ENCODE data around the gene CD22.

Gene CD22

DNA sequence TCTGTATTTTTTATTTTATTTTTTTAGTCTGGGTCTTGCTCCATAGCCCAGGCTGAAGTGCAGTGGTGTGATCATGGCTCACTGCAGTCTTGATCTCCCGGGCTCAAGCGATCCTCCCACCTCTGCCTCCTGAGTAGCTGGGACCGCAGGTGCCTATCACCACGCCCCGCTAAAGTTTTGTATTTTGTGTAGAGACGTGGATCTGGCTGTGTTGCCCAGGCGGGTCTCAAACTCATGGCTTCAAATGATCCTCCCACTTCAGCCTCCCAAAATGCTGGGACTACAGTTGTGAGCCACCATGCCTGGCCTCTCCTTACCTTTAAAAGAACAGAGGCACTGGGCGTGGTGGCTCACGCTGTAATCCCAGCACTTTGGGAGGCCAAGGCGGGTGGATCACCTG is 41.3 kb upstream of the CD22 start:
- H3K4me3 ChIP-seq (ENCODE audit: insufficient read depth, low read length, poor library complexity, severe bottlenecking) = no peak overlapping the region
- no peaks in the 10 kb centered on the region for H3F3A ChIP-seq (ENCODE audit: insufficient read depth)
- no peaks in the 10 kb centered on the region for H3K9me2 ChIP-seq (replicated peaks; ENCODE audit: insufficient read depth, low read length)
- no peaks in the 10 kb centered on the region for H3K27me3 ChIP-seq (ENCODE audit: low read length)
- H2AFZ ChIP-seq (ENCODE audit: low read depth, low read length, severe bottlenecking) = no peak overlapping the region
- TF ChIP-seq, protein P1, sequence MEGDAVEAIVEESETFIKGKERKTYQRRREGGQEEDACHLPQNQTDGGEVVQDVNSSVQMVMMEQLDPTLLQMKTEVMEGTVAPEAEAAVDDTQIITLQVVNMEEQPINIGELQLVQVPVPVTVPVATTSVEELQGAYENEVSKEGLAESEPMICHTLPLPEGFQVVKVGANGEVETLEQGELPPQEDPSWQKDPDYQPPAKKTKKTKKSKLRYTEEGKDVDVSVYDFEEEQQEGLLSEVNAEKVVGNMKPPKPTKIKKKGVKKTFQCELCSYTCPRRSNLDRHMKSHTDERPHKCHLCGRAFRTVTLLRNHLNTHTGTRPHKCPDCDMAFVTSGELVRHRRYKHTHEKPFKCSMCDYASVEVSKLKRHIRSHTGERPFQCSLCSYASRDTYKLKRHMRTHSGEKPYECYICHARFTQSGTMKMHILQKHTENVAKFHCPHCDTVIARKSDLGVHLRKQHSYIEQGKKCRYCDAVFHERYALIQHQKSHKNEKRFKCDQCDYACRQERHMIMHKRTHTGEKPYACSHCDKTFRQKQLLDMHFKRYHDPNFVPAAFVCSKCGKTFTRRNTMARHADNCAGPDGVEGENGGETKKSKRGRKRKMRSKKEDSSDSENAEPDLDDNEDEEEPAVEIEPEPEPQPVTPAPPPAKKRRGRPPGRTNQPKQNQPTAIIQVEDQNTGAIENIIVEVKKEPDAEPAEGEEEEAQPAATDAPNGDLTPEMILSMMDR (IDR thresholded peaks at IDR 0.05; ENCODE audit: insufficient read depth, low read length, poor library complexity, severe bottlenecking) = no peak
- no peak for TF ChIP-seq EZH2phosphoT487 (conservative IDR thresholded peaks at IDR 0.05; ENCODE audit: low read length)
- H4K20me1 ChIP-seq (ENCODE audit: low read depth, low read length) = no peaks in the 10 kb centered on the region
- no peak overlapping the region for H3K27ac ChIP-seq (ENCODE audit: low read depth, low read length)
- H3K4me2 ChIP-seq (ENCODE audit: low read depth, low read length, poor library complexity, severe bottlenecking) = no peak overlapping the region
- no peaks in the 10 kb centered on the region for H3K9me3 ChIP-seq (ENCODE audit: insufficient read depth, low read length)
- no peaks in the 10 kb centered on the region for H3K36me3 ChIP-seq (ENCODE audit: low read length)
- H3K79me2 ChIP-seq (ENCODE audit: insufficient read depth, low read length) = no peaks in the 10 kb centered on the region
- no peak overlapping the region for H3K9ac ChIP-seq (ENCODE audit: low read length)

DNA sequence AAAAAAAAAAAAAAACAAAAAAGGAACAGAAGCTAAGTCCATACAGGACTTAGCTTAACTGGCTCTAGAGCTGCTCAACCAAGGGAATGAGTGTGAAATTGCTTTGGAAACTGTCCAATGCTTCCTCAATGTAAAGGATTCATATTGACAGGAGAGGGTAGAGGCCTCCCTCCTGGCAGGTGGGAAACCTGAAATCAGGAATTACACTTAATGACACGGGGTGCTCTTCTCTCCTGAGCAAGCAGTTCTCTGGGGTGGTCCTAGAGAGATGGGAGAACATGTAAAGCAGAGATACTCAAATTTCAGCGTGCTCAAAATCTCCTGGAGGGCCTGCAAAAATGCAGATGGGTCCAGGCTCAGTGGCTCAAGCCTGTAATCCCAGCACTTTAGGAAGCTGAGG is 40.7 kb upstream of the CD22 start:
- Histone ChIP-seq H3K9me2 (replicated peaks; ENCODE audit: insufficient read depth, low read length) (no peaks in the 10 kb centered on the region), H3K9me3 (ENCODE audit: insufficient read depth, low read length) (no peaks in the 10 kb centered on the region), H3K27me3 (ENCODE audit: low read length) (no peaks in the 10 kb centered on the region), H3K4me3 (ENCODE audit: insufficient read depth, low read length, poor library complexity, severe bottlenecking) (no peak overlapping the region), H3F3A (ENCODE audit: insufficient read depth) (no peaks in the 10 kb centered on the region), H4K20me1 (ENCODE audit: low read depth, low read length) (no peaks in the 10 kb centered on the region), H3K79me2 (ENCODE audit: insufficient read depth, low read length) (no peaks in the 10 kb centered on the region), H3K4me2 (ENCODE audit: low read depth, low read length, poor library complexity, severe bottlenecking) (no peak overlapping the region), H3K9ac (ENCODE audit: low read length) (no peak overlapping the region), H3K27ac (ENCODE audit: low read depth, low read length) (no peak overlapping the region), H3K36me3 (ENCODE audit: low read length) (no peaks in the 10 kb centered on the region), H2AFZ (ENCODE audit: low read depth, low read length, severe bottlenecking) (no peak overlapping the region)
- TF ChIP-seq, protein P1 (IDR thresholded peaks at IDR 0.05; ENCODE audit: insufficient read depth, low read length, poor library complexity, severe bottlenecking) = no peak
- TF ChIP-seq EZH2phosphoT487 (conservative IDR thresholded peaks at IDR 0.05; ENCODE audit: low read length) = no peak

DNA sequence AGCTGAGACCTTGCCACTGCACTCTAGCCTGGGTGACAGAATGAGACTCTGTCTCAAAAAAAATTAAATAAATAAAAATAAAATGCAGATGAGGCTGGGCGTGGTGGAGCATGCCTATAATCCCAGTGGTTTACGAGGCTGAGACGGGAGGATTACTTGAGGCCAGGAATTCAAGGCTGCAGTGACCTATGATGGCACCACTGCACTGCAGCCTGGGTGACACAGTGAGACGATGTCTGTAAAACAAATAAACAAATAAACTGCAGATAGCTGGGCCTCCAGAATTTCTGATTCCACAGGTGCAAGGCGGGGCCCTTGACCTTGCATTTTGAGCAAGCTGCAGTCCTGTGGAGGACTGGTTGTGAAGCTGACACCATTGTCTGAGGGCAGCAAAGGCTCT is 40.1 kb upstream of the CD22 start:
- no peaks in the 10 kb centered on the region for H3K9me3 ChIP-seq (ENCODE audit: insufficient read depth, low read length)
- H3K9me2 ChIP-seq (replicated peaks; ENCODE audit: insufficient read depth, low read length) = no peaks in the 10 kb centered on the region
- H2AFZ ChIP-seq (ENCODE audit: low read depth, low read length, severe bottlenecking) = no peak overlapping the region
- H3K4me2 ChIP-seq (ENCODE audit: low read depth, low read length, poor library complexity, severe bottlenecking) = no peak overlapping the region
- H3K4me3 ChIP-seq (ENCODE audit: insufficient read depth, low read length, poor library complexity, severe bottlenecking) = no peak overlapping the region
- H3K36me3 ChIP-seq (ENCODE audit: low read length) = no peaks in the 10 kb centered on the region
- no peaks in the 10 kb centered on the region for H3K79me2 ChIP-seq (ENCODE audit: insufficient read depth, low read length)
- no peaks in the 10 kb centered on the region for H3F3A ChIP-seq (ENCODE audit: insufficient read depth)
- TF ChIP-seq EZH2phosphoT487 (conservative IDR thresholded peaks at IDR 0.05; ENCODE audit: low read length) = no peak
- no peaks in the 10 kb centered on the region for H3K27me3 ChIP-seq (ENCODE audit: low read length)
- no peak overlapping the region for H3K9ac ChIP-seq (ENCODE audit: low read length)
- H4K20me1 ChIP-seq (ENCODE audit: low read depth, low read length) = no peaks in the 10 kb centered on the region
- H3K27ac ChIP-seq (ENCODE audit: low read depth, low read length) = no peak overlapping the region

DNA sequence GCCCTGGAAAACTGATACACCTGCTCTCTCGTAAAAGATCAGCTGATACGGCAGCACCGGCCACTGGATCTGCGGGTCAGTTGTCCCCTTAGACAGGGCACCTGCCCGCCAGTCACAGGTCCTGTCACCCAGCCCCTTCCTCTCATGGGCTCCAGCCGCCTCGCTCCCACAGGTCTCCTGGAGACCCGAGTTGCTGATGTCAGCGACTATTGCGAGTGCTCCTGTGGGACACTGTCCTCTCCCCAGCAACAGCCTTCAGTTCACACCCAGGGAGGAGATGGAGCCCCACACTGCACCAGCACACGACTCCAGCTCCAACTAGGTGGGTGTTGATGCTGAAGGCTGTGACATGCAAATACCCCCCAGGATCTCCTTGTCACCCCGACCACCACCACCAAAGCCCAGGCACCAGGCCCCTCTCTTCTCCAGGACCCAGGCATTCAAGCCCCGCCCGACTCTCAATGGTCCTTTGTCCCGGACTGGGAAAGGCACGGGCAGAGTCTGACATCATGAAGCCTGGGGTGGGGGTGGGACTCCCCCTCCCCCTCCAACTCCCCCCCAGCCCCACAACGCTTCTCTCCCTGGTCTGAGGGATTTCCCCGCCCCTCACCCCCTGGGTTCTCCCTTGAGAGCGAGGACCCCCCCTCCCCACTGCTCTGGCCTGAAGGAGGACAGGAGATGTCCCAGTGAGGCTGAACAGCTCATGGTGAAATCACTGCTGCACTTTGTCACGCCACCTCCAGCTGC is 38.4 kb upstream of the CD22 start:
- TF ChIP-seq, protein P1 (IDR thresholded peaks at IDR 0.05; ENCODE audit: insufficient read depth, low read length, poor library complexity, severe bottlenecking) = no peak
- no peak for TF ChIP-seq EZH2phosphoT487 (conservative IDR thresholded peaks at IDR 0.05; ENCODE audit: low read length)
- H3K36me3 ChIP-seq (ENCODE audit: low read length) = no peaks in the 10 kb centered on the region
- no peaks in the 10 kb centered on the region for H3K9me2 ChIP-seq (replicated peaks; ENCODE audit: insufficient read depth, low read length)
- H3K27ac ChIP-seq (ENCODE audit: low read depth, low read length) = no peak overlapping the region
- no peak overlapping the region for H2AFZ ChIP-seq (ENCODE audit: low read depth, low read length, severe bottlenecking)
- no peak overlapping the region for H3K4me2 ChIP-seq (ENCODE audit: low read depth, low read length, poor library complexity, severe bottlenecking)
- H4K20me1 ChIP-seq (ENCODE audit: low read depth, low read length) = no peaks in the 10 kb centered on the region
- no peaks in the 10 kb centered on the region for H3K79me2 ChIP-seq (ENCODE audit: insufficient read depth, low read length)
- no peak overlapping the region for H3K9ac ChIP-seq (ENCODE audit: low read length)
- no peaks in the 10 kb centered on the region for H3K27me3 ChIP-seq (ENCODE audit: low read length)
- no peak overlapping the region for H3K4me3 ChIP-seq (ENCODE audit: insufficient read depth, low read length, poor library complexity, severe bottlenecking)
- H3F3A ChIP-seq (ENCODE audit: insufficient read depth) = peaks cover 14% of the 10 kb centered on the region
- no peaks in the 10 kb centered on the region for H3K9me3 ChIP-seq (ENCODE audit: insufficient read depth, low read length)

Data from SU-DHL-6 (cell line).